ENCODE results near the gene STK38.

DNA sequence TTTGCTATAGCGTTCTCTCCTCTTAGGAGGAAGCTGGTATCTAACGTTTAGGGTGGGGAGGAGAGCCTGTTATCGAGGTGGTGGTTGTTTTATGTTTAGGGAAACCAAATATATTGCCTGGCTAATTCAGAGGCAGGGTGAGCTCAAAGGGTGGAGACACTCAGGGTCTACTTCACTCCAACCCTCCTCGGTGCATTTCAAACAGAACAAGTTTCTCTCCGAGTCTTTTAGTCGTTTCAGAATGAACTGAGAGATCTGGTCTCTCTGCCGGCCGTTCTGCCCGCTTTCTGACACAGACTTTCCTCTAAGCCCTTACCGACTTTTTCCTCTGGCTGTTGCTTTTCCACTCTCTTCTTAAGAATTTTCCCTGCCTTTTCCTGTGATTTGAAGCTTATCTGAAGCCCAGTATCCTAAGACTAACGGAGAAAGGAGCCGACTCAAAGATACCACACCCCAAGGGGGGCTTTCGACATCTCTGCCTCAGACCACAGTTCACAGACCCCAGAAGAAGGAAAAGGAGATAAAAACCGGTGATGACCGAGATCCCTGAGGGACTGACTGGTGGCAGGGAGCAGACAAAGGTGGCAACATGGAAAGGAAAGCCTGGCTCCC is 865 bp downstream of the STK38 start:
- TF ChIP-seq POLR2AphosphoS5 (IDR thresholded peaks at IDR 0.05) (no peak), CTCF (IDR thresholded peaks at IDR 0.05) (no peak), POLR2A (IDR thresholded peaks at IDR 0.05) (no peak)

Data from gastroesophageal sphincter (tissue), 3 donors.